H9 (cell line): ENCODE measurements around the gene ROBO2. TPM values are rescaled to one million over a fixed set of nuclear protein-coding genes. Genes with fewer than 3 reads are reported as not detected.

Experiments used
- DNase-seq: peaks from one replicate; pipeline ENCODE4 v3.0.0-alpha.2; 2017
- H2AFZ ChIP-seq: one replicate; pipeline ENCODE4 v1.6.1; 2013; ENCODE audit warnings: mild to moderate bottlenecking, low read length, control low read depth, moderate library complexity
- H2AK5ac ChIP-seq: 2 replicates; pipeline ENCODE4 v1.6.1; 2013; ENCODE audit warnings: low read length, control low read depth, mixed read lengths; ENCODE audit not compliant: insufficient read length
- H2BK120ac ChIP-seq: one replicate; pipeline ENCODE4 v1.6.1; 2013; ENCODE audit warnings: low read depth, mild to moderate bottlenecking, low read length, control low read depth, inconsistent platforms; ENCODE audit not compliant: poor library complexity, severe bottlenecking
- H2BK12ac ChIP-seq: 2 replicates; pipeline ENCODE4 v1.6.1; 2013; ENCODE audit warnings: low read length, control low read depth, mixed read lengths, low read depth; ENCODE audit not compliant: insufficient read length
- H2BK15ac ChIP-seq: 2 replicates; pipeline ENCODE4 v1.6.1; 2013; ENCODE audit warnings: low read depth, low read length, control low read depth
- H2BK20ac ChIP-seq: one replicate; pipeline ENCODE4 v1.6.1; 2013; ENCODE audit warnings: low read depth, mild to moderate bottlenecking, low read length, control low read depth, inconsistent platforms; ENCODE audit not compliant: poor library complexity, severe bottlenecking
- H2BK5ac ChIP-seq: 2 replicates; pipeline ENCODE4 v1.6.1; 2013; ENCODE audit warnings: low read length, control low read depth, mixed read lengths; ENCODE audit not compliant: insufficient read length
- H3K14ac ChIP-seq: 2 replicates; pipeline ENCODE4 v1.6.1; 2013; ENCODE audit warnings: low read length, control low read depth; ENCODE audit not compliant: insufficient read depth
- H3K18ac ChIP-seq: 2 replicates; pipeline ENCODE4 v1.6.1; 2013; ENCODE audit warnings: low read depth, mild to moderate bottlenecking, mixed read lengths, low read length, control low read depth; ENCODE audit not compliant: insufficient read length
- H3K23ac ChIP-seq: 2 replicates; pipeline ENCODE4 v1.6.1; 2013; ENCODE audit warnings: low read length, control low read depth, mixed read lengths, low read depth; ENCODE audit not compliant: insufficient read length
- H3K23me2 ChIP-seq: 2 replicates; pipeline ENCODE4 v1.6.1; 2013; ENCODE audit warnings: low read depth, mild to moderate bottlenecking, mixed read lengths, low read length, control low read depth; ENCODE audit not compliant: insufficient read length, poor library complexity, severe bottlenecking
- H3K27ac ChIP-seq: 2 replicates; pipeline ENCODE4 v1.5.1; 2013; ENCODE audit warnings: low read length, control low read depth, mixed read lengths, low read depth; ENCODE audit not compliant: insufficient read length
- H3K27me3 ChIP-seq: 2 replicates; pipeline ENCODE4 v1.6.1; 2013; ENCODE audit warnings: low read length, control low read depth, inconsistent platforms; ENCODE audit not compliant: insufficient read depth
- H3K4ac ChIP-seq: 2 replicates; pipeline ENCODE4 v1.6.1; 2013; ENCODE audit warnings: low read depth, mild to moderate bottlenecking, control low read depth, inconsistent platforms, low read length, moderate library complexity
- H3K4me1 ChIP-seq: 2 replicates; pipeline ENCODE4 v1.6.1; 2013; ENCODE audit warnings: low read length, control low read depth, inconsistent platforms; ENCODE audit not compliant: insufficient read depth
- H3K4me2 ChIP-seq: 2 replicates; pipeline ENCODE4 v1.6.1; 2013; ENCODE audit warnings: low read length, control low read depth, mixed read lengths; ENCODE audit not compliant: insufficient read length, insufficient read depth
- H3K56ac ChIP-seq: 2 replicates; pipeline ENCODE4 v1.6.1; 2013; ENCODE audit warnings: low read depth, mild to moderate bottlenecking, mixed read lengths, low read length, control low read depth; ENCODE audit not compliant: insufficient read length
- H3K79me1 ChIP-seq: 2 replicates; pipeline ENCODE4 v1.6.1; 2013; ENCODE audit warnings: low read depth, mild to moderate bottlenecking, moderate library complexity, low read length, control low read depth, inconsistent platforms; ENCODE audit not compliant: insufficient read depth, poor library complexity, severe bottlenecking
- H3K79me2 ChIP-seq: 2 replicates; pipeline ENCODE4 v1.6.1; 2013; ENCODE audit warnings: low read length, control low read depth, inconsistent platforms; ENCODE audit not compliant: insufficient read depth
- H3K9ac ChIP-seq: 2 replicates; pipeline ENCODE4 v1.6.1; 2013; ENCODE audit warnings: low read length, control low read depth, mixed read lengths; ENCODE audit not compliant: insufficient read length; ENCODE audit errors: extremely low read depth
- H3K9me3 ChIP-seq: one replicate; pipeline ENCODE4 v1.6.1; 2013; ENCODE audit warnings: low read depth, low read length, inconsistent platforms; ENCODE audit not compliant: control insufficient read depth
- H3T11ph ChIP-seq: one replicate; pipeline ENCODE4 v1.6.1; 2013; ENCODE audit warnings: mild to moderate bottlenecking, low read length, control low read depth, inconsistent platforms
- H4K20me1 ChIP-seq: one replicate; pipeline ENCODE4 v1.6.1; 2013; ENCODE audit not compliant: control insufficient read depth, insufficient read length, insufficient read depth
- H4K5ac ChIP-seq: 2 replicates; pipeline ENCODE4 v1.6.1; 2013; ENCODE audit warnings: low read depth, mild to moderate bottlenecking, mixed read lengths, low read length, control low read depth; ENCODE audit not compliant: insufficient read length
- H4K8ac ChIP-seq: replicated peaks from 2 replicates; pipeline ENCODE4 v1.6.1; 2013; ENCODE audit warnings: low read length, control low read depth, mixed read lengths, low read depth; ENCODE audit not compliant: insufficient read length
- H4K91ac ChIP-seq: 2 replicates; pipeline ENCODE4 v1.6.1; 2013; ENCODE audit warnings: low read depth, mild to moderate bottlenecking, moderate library complexity, mixed read lengths, low read length, control low read depth; ENCODE audit not compliant: insufficient read length
- H3K27ac Mint-ChIP-seq, 3 experiments: 2 replicates in 2 of 3; 3 replicates in 1 of 3; pipeline ENCODE4 v1.8.0; 2020 to 2021; ENCODE audit warnings: mixed read lengths in 3 of 3, mild to moderate bottlenecking in 1 of 3, moderate library complexity in 1 of 3
- H3K27me3 Mint-ChIP-seq: 2 replicates; pipeline ENCODE4 v1.8.0; 2021; ENCODE audit warnings: low read depth, mild to moderate bottlenecking, moderate library complexity, mixed read lengths
- H3K36me3 Mint-ChIP-seq, 3 experiments: 2 replicates in 2 of 3; 3 replicates in 1 of 3; pipeline ENCODE4 v1.8.0; 2020 to 2021; ENCODE audit warnings: low read depth in 3 of 3, mixed read lengths in 3 of 3; ENCODE audit not compliant: insufficient read depth in 1 of 3
- H3K4me1 Mint-ChIP-seq, 2 experiments: 2 replicates each; pipeline ENCODE4 v1.8.0; 2020; ENCODE audit warnings: mixed read lengths in 2 of 2
- H3K4me3 Mint-ChIP-seq, 2 experiments: 2 replicates in 1 of 2; 3 replicates in 1 of 2; pipeline ENCODE4 v1.8.0; 2020 to 2021; ENCODE audit warnings: mild to moderate bottlenecking in 2 of 2, mixed read lengths in 2 of 2, moderate library complexity in 1 of 2
- H3K9me3 Mint-ChIP-seq, 2 experiments: 2 replicates in 1 of 2; 3 replicates in 1 of 2; pipeline ENCODE4 v1.8.0; 2020; ENCODE audit warnings: mild to moderate bottlenecking in 2 of 2, mixed read lengths in 2 of 2, moderate library complexity in 1 of 2
- CTCF ChIP-seq: fragments of 200-600 bp; sonication (generic); conservative IDR thresholded peaks from 3 replicates; pipeline ENCODE4 v1.8.0; 2021; ENCODE audit warnings: antibody characterized with exemption, mild to moderate bottlenecking
- WGBS: extraction: QIAGEN DNeasy Blood & Tissue Kit; methylation state at CpG from one replicate; pipeline ENCODE4 v1.1.7; 2013; ENCODE audit warnings: missing lambda C conversion rate, low lambda C conversion rate, mixed read lengths; ENCODE audit not compliant: insufficient read length; ENCODE audit errors: extremely low coverage; 5-methylcytosine and 5-hydroxymethylcytosine counted together
- total RNA-seq: library from RNA; stranded (reverse); gene quantifications from 2 replicates; pipeline ENCODE4 v1.2.1, GENCODE V29; 2021

The ROBO2 gene
- total RNA-seq, 1 experiment from 2014 or later = 2.3 TPM

GRCh38 chr3:77236118-77236517 is 196.2 kb downstream of the ROBO2 start:
- WGBS = no CpG with 5 or more reads among the region's 7 CpGs
- Histone ChIP-seq H2BK120ac (no peak overlapping the region), H3K4me1 (no peaks in the 10 kb centered on the region), H3K27me3 (no peaks in the 10 kb centered on the region), H3K9ac (no peak overlapping the region), H3K18ac (no peak overlapping the region), H3T11ph (no peak overlapping the region), H3K23me2 (no peaks in the 10 kb centered on the region), H2BK12ac (no peak overlapping the region), H4K20me1 (no peaks in the 10 kb centered on the region), H4K8ac (no peak overlapping the region), H3K27ac (no peak overlapping the region), H2BK15ac (no peak overlapping the region), H2AK5ac (no peak overlapping the region), H3K79me2 (no peaks in the 10 kb centered on the region), H4K91ac (no peak overlapping the region), H4K5ac (no peak overlapping the region), H2AFZ (no peak overlapping the region), H3K79me1 (no peaks in the 10 kb centered on the region), H2BK5ac (no peak overlapping the region), H3K9me3 (no peaks in the 10 kb centered on the region), H3K23ac (no peak overlapping the region), H3K4ac (no peak overlapping the region), H2BK20ac (no peak overlapping the region), H3K4me2 (no peak overlapping the region), H3K14ac (no peak overlapping the region), H3K56ac (no peak overlapping the region)
- no peak overlapping the region for H3K4me3 Mint-ChIP-seq
- H3K4me1 Mint-ChIP-seq = peaks cover 0 to 4% of the 10 kb centered on the region in 2 experiments; a peak in 1 of 4 replicates
- no peak overlapping the region for H3K27ac Mint-ChIP-seq
- no peaks in the 10 kb centered on the region for H3K27me3 Mint-ChIP-seq
- peaks cover 14 to 15% of the 10 kb centered on the region in 2 experiments for H3K9me3 Mint-ChIP-seq
- H3K36me3 Mint-ChIP-seq = peaks cover 5 to 15% (median 10%) of the 10 kb centered on the region in 3 experiments; a peak in 6 of 7 replicates
- no peak for DNase-seq
- no peak for TF ChIP-seq CTCF
